ENCODE measurements around the gene SLAMF1.

SLAMF1 gene

DNA sequence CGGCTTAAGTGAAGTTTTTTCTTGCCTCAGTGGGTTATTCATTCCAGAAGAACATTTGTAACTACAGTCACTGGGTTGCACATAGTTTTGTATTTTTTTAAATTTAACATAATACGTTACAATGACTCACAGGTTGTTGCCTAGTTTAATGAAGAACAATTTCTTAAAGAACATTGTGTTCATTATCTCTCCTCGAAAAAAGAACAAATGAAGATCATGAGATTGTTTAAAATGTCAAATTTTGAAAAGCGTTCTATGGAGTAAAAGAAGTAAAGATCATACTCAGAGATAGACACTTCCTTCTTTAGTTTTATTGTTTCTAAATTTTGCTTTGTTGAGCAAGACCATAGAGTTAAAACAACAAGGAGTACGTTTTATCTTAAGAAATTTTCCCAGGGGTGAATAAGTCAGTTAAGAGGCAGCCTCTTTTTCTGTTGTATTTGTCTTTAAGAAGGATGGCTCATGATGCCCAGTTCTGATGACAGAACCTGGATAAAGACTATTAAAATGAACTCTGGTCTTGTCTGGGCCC, 10.5 kb upstream of the SLAMF1 start:
- no peaks in the 10 kb centered on the region for H4K20me1 ChIP-seq (ENCODE audit: insufficient read depth, low read length)
- DNase-seq: no peak
- H3K4me2 ChIP-seq (ENCODE audit: low read depth, low read length): no peak overlapping the region
- peaks cover 28% of the 10 kb centered on the region for H3K4me1 ChIP-seq (ENCODE audit: low read length)
- H3K36me3 ChIP-seq (replicated peaks; ENCODE audit: insufficient read depth, low read length): no peaks in the 10 kb centered on the region
- H3K27ac ChIP-seq (ENCODE audit: low read length): no peak overlapping the region
- H3K27me3 ChIP-seq (replicated peaks; ENCODE audit: insufficient read depth, low read length): no peaks in the 10 kb centered on the region
- no peaks in the 10 kb centered on the region for H3K79me2 ChIP-seq (ENCODE audit: low read length)
- no peak overlapping the region for H3K9ac ChIP-seq (ENCODE audit: low read length)
- H2AFZ ChIP-seq (ENCODE audit: low read length): no peak overlapping the region
- H3K9me2 ChIP-seq (replicated peaks; ENCODE audit: insufficient read depth, low read length): no peaks in the 10 kb centered on the region
- H3F3A ChIP-seq (ENCODE audit: insufficient read depth, low read length): no peaks in the 10 kb centered on the region
- no peaks in the 10 kb centered on the region for H3K9me3 ChIP-seq (replicated peaks; ENCODE audit: insufficient read depth, low read length)
- no peak for TF ChIP-seq EZH2phosphoT487 (IDR thresholded peaks at IDR 0.05; ENCODE audit: low read length)
- TF ChIP-seq EZH2 (optimal IDR thresholded peaks at IDR 0.05; ENCODE audit: low read depth, low read length): no peak
- TF ChIP-seq, protein P1, sequence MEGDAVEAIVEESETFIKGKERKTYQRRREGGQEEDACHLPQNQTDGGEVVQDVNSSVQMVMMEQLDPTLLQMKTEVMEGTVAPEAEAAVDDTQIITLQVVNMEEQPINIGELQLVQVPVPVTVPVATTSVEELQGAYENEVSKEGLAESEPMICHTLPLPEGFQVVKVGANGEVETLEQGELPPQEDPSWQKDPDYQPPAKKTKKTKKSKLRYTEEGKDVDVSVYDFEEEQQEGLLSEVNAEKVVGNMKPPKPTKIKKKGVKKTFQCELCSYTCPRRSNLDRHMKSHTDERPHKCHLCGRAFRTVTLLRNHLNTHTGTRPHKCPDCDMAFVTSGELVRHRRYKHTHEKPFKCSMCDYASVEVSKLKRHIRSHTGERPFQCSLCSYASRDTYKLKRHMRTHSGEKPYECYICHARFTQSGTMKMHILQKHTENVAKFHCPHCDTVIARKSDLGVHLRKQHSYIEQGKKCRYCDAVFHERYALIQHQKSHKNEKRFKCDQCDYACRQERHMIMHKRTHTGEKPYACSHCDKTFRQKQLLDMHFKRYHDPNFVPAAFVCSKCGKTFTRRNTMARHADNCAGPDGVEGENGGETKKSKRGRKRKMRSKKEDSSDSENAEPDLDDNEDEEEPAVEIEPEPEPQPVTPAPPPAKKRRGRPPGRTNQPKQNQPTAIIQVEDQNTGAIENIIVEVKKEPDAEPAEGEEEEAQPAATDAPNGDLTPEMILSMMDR (IDR thresholded peaks at IDR 0.05; ENCODE audit: low read length): no peak
- no peak overlapping the region for H3K4me3 ChIP-seq (ENCODE audit: low read length)

DNA sequence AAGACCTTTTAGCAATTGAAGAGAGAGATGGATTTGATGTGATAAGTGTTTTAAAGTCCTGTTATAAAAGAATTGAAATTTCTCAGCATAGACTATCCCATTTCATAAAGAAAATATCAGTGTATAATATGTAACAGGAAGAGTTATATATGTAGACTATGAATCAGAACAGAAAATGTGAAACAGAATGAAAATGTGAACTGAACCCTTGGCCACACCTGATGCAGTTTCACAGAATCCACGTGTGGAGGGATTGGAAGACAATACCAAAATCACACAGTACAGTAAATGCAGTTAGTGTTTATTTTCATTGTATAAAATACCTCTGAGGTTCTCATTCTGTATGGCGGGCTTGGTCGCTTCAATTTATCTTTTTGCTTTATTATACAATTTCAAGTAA, 9.9 kb upstream of the SLAMF1 start:
- H3K27me3 ChIP-seq (replicated peaks; ENCODE audit: insufficient read depth, low read length): no peaks in the 10 kb centered on the region
- TF ChIP-seq, protein P1 (IDR thresholded peaks at IDR 0.05; ENCODE audit: low read length): no peak
- TF ChIP-seq EZH2phosphoT487 (IDR thresholded peaks at IDR 0.05; ENCODE audit: low read length) (no peak), EZH2 (optimal IDR thresholded peaks at IDR 0.05; ENCODE audit: low read depth, low read length) (no peak)
- H3K9ac ChIP-seq (ENCODE audit: low read length): no peak overlapping the region
- no peak overlapping the region for H2AFZ ChIP-seq (ENCODE audit: low read length)
- no peaks in the 10 kb centered on the region for H3K9me3 ChIP-seq (replicated peaks; ENCODE audit: insufficient read depth, low read length)
- no peaks in the 10 kb centered on the region for H3K9me2 ChIP-seq (replicated peaks; ENCODE audit: insufficient read depth, low read length)
- no peaks in the 10 kb centered on the region for H3K36me3 ChIP-seq (replicated peaks; ENCODE audit: insufficient read depth, low read length)
- no peak for DNase-seq
- H3K4me1 ChIP-seq (ENCODE audit: low read length): peaks cover 28% of the 10 kb centered on the region
- H3K4me2 ChIP-seq (ENCODE audit: low read depth, low read length): no peak overlapping the region
- no peaks in the 10 kb centered on the region for H3F3A ChIP-seq (ENCODE audit: insufficient read depth, low read length)
- no peak overlapping the region for H3K4me3 ChIP-seq (ENCODE audit: low read length)
- H3K79me2 ChIP-seq (ENCODE audit: low read length): no peaks in the 10 kb centered on the region
- no peak overlapping the region for H3K27ac ChIP-seq (ENCODE audit: low read length)
- H4K20me1 ChIP-seq (ENCODE audit: insufficient read depth, low read length): no peaks in the 10 kb centered on the region

DNA sequence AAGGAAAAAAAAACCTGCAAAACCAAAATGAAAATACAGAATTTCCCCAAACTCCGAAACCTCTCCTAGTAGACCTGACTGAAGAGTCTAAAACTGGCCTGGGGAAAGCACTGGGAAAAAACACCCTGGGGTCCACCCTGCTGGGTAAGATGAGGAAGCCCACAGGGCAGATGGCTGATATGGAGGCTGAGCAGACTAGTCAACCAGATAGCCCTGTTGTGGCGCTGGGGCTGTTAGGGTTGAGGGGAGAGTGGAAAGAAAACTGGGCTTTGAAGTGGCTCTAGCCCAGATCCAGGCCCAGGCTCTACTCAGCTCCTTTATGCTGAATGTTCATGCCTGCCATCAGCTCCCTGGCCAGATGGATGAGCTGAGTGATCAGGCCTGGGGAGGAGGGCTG, 6.8 kb upstream of the SLAMF1 start:
- no peaks in the 10 kb centered on the region for H3K27me3 ChIP-seq (replicated peaks; ENCODE audit: insufficient read depth, low read length)
- H3K27ac ChIP-seq (ENCODE audit: low read length): no peak overlapping the region
- H4K20me1 ChIP-seq (ENCODE audit: insufficient read depth, low read length): no peaks in the 10 kb centered on the region
- H3K4me1 ChIP-seq (ENCODE audit: low read length): peaks cover 11% of the 10 kb centered on the region; the same call in 1 of the 2 replicates
- no peak overlapping the region for H2AFZ ChIP-seq (ENCODE audit: low read length)
- no peaks in the 10 kb centered on the region for H3K9me3 ChIP-seq (replicated peaks; ENCODE audit: insufficient read depth, low read length)
- no peaks in the 10 kb centered on the region for H3F3A ChIP-seq (ENCODE audit: insufficient read depth, low read length)
- H3K79me2 ChIP-seq (ENCODE audit: low read length): no peaks in the 10 kb centered on the region
- no peak overlapping the region for H3K4me3 ChIP-seq (ENCODE audit: low read length)
- TF ChIP-seq EZH2 (optimal IDR thresholded peaks at IDR 0.05; ENCODE audit: low read depth, low read length) (no peak), EZH2phosphoT487 (IDR thresholded peaks at IDR 0.05; ENCODE audit: low read length) (no peak)
- TF ChIP-seq, protein P1 (IDR thresholded peaks at IDR 0.05; ENCODE audit: low read length): no peak
- no peak overlapping the region for H3K9ac ChIP-seq (ENCODE audit: low read length)
- no peaks in the 10 kb centered on the region for H3K9me2 ChIP-seq (replicated peaks; ENCODE audit: insufficient read depth, low read length)
- no peaks in the 10 kb centered on the region for H3K36me3 ChIP-seq (replicated peaks; ENCODE audit: insufficient read depth, low read length)
- H3K4me2 ChIP-seq (ENCODE audit: low read depth, low read length): no peak overlapping the region
- DNase-seq: no peak

All from MM.1S (cell line).